ENCODE measurements around the gene PRKCE. TPM values are rescaled to one million over a fixed set of nuclear protein-coding genes. Genes with fewer than 3 reads are reported as not detected.

PRKCE gene
- total and polyA plus RNA-seq, 2 donors (not counting 3 experiments of a cell fraction or from before 2014, with no cell fraction given), result 27.9 to 33.9 TPM

DNA sequence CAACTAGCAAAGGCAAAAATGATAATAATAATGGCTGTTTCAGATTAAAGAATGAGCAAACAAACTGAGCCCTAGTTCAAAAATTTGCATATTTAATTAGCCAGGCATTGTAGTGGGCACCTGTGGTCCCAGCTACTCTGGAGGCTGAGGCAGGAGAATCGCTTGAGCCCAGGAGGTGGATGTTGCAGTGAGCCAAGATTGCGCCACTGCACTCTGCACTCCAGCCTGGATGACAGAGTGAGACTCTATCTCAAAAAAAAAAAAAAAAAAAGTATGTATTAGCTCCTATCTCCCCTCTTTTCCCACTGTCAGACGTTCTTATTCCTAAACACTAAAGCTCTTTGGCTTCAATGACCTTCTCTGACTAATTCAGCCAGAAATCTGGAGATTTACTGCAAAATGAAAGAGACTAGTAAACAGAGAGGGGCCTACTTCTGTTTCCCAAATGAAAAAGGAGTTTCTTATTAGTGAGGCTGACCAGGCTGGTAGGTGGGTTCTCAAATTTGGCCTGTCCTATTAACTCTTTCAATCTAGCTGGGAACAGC, 36.5 kb upstream of the PRKCE start:
- no peak for FAIRE-seq
- dilution Hi-C loops (cut with MboI; ENCODE audit: extremely low pct_ligation_motif_present, low sequenced_read_pairs), result no loop called here
- POLR2A ChIA-PET, result interaction anchor here (0.7 kb wide), 1 partner anchor 376 kb away, joined by 4 read pairs; no protein-coding TSS in a partner anchor
- BruUV-seq (replicated peaks), result no TSS peak
- Histone ChIP-seq H3K79me2 (ENCODE audit: control insufficient read depth, insufficient read depth, low read length) (peaks cover 4% of the 10 kb centered on the region), H3K9ac (replicated peaks; ENCODE audit: extremely low read depth, insufficient read depth, low read length) (no peak overlapping the region), H2AFZ (ENCODE audit: low read depth, low read length) (no peak overlapping the region), H4K20me1 (replicated peaks; ENCODE audit: control insufficient read depth, extremely low read depth, insufficient read depth, low read length) (no peaks in the 10 kb centered on the region), H3K36me3 (ENCODE audit: control insufficient read depth in 2 of 2, extremely low read depth in 1 of 2, insufficient read depth in 2 of 2, low read length in 2 of 2) (no peaks in the 10 kb centered on the region), H3K4me3 (replicated peaks in 1 of 3; ENCODE audit: insufficient read depth in 1 of 3, low read depth in 1 of 3, low read length in 3 of 3) (no peak overlapping the region), H3K4me2 (ENCODE audit: insufficient read depth, low read length) (no peak overlapping the region), H3K9me1 (replicated peaks; ENCODE audit: control insufficient read depth, extremely low read depth, insufficient read depth, low read length) (no peaks in the 10 kb centered on the region), H3K27me3 (ENCODE audit: control insufficient read depth in 2 of 2, insufficient read depth in 2 of 2, low read length in 2 of 2) (no peaks in the 10 kb centered on the region), H3K4me1 (ENCODE audit: control insufficient read depth, extremely low read depth, insufficient read depth, low read length) (peaks cover 30% of the 10 kb centered on the region), H3K9me3 (replicated peaks; ENCODE audit: control insufficient read depth, insufficient read depth, low read length) (no peaks in the 10 kb centered on the region), H3K27ac (ENCODE audit: insufficient read depth, low read depth, low read length) (no peak overlapping the region)
- no peak for TF ChIP-seq POLR2A (IDR thresholded peaks at IDR 0.05; ENCODE audit: low read depth, low read length)
- no peak for TF ChIP-seq POLR2AphosphoS5 (IDR thresholded peaks at IDR 0.05; ENCODE audit: insufficient read depth, low read depth, low read length)
- TF ChIP-seq FOS (IDR thresholded peaks at IDR 0.05; ENCODE audit: borderline replicate concordance, insufficient read depth, low read length), result no peak
- TF ChIP-seq JUN (IDR thresholded peaks at IDR 0.05; ENCODE audit: borderline replicate concordance, insufficient read depth, insufficient read length, low read depth), result no peak
- no peak for TF ChIP-seq EZH2 (IDR thresholded peaks at IDR 0.05; ENCODE audit: borderline replicate concordance, low read depth, low read length, severe bottlenecking)
- TF ChIP-seq, protein P1, sequence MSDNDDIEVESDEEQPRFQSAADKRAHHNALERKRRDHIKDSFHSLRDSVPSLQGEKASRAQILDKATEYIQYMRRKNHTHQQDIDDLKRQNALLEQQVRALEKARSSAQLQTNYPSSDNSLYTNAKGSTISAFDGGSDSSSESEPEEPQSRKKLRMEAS (IDR thresholded peaks at IDR 0.05; ENCODE audit: insufficient read depth, insufficient read length), result no peak
- TF ChIP-seq, protein P2, sequence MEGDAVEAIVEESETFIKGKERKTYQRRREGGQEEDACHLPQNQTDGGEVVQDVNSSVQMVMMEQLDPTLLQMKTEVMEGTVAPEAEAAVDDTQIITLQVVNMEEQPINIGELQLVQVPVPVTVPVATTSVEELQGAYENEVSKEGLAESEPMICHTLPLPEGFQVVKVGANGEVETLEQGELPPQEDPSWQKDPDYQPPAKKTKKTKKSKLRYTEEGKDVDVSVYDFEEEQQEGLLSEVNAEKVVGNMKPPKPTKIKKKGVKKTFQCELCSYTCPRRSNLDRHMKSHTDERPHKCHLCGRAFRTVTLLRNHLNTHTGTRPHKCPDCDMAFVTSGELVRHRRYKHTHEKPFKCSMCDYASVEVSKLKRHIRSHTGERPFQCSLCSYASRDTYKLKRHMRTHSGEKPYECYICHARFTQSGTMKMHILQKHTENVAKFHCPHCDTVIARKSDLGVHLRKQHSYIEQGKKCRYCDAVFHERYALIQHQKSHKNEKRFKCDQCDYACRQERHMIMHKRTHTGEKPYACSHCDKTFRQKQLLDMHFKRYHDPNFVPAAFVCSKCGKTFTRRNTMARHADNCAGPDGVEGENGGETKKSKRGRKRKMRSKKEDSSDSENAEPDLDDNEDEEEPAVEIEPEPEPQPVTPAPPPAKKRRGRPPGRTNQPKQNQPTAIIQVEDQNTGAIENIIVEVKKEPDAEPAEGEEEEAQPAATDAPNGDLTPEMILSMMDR (IDR thresholded peaks at IDR 0.05; ENCODE audit: extremely low read depth in 1 of 2, insufficient read depth in 1 of 2, low read depth in 1 of 2, low read length in 2 of 2), result no peak
- DNase-seq (ENCODE audit: low read depth, low spot score), result no peak
- intact Hi-C loops (cut with micrococcal nuclease), result no loop called here
- CTCF ChIA-PET, result no interaction called here
